GM12878 (cell line): ENCODE data around the gene MYL11. TPM values are rescaled to one million over a fixed set of nuclear protein-coding genes. Genes with fewer than 3 reads are reported as not detected.
A peak's percentile ranks its signal among the peaks of the same experiment; 100 is the strongest.

ENCODE experiments used
- CEBPZ ChIP-seq: fragments of 150-350 bp; IDR thresholded peaks from 2 replicates; pipeline ENCODE4 v1.6.1; 2016; ENCODE audit warnings: low read depth, low read length
- CHD2 ChIP-seq: IDR thresholded peaks from 2 replicates; pipeline ENCODE4 v1.6.1; 2011; ENCODE audit warnings: low read depth, low read length, improper control_type of control experiment, borderline replicate concordance
- CREM ChIP-seq: IDR thresholded peaks from 2 replicates; pipeline ENCODE4 v1.6.1; 2014; ENCODE audit warnings: antibody characterized with exemption, low read depth
- EGR1 ChIP-seq, 2 experiments: IDR thresholded peaks; 1 replicate in 1 of 2; 2 replicates in 1 of 2; pipeline ENCODE4 v1.6.1; 2011 to 2012; ENCODE audit warnings: low read depth in 2 of 2, low read length in 2 of 2, borderline replicate concordance in 1 of 2, mild to moderate bottlenecking in 1 of 2, moderate library complexity in 1 of 2
- ETV6 ChIP-seq, 2 experiments: fragments of 450-650 bp in 1 of 2; IDR thresholded peaks in 1 of 2; conservative IDR thresholded peaks in 1 of 2; 2 replicates each; pipeline ENCODE4 v1.6.1; 2014; ENCODE audit warnings: antibody characterized with exemption in 1 of 2, borderline replicate concordance in 1 of 2, low read depth in 1 of 2, mild to moderate bottlenecking in 1 of 2, moderate library complexity in 1 of 2
- MXI1 ChIP-seq: fragments of 150-350 bp; IDR thresholded peaks from 2 replicates; pipeline ENCODE4 v1.6.1; 2011; ENCODE audit warnings: low read depth, mild to moderate bottlenecking, inconsistent platforms, low read length, improper control_type of control experiment
- NFXL1 ChIP-seq: fragments of 450-650 bp; IDR thresholded peaks from 2 replicates; pipeline ENCODE4 v1.6.1; 2017; ENCODE audit warnings: antibody characterized with exemption, mild to moderate bottlenecking, borderline replicate concordance
- RELB ChIP-seq: fragments of 450-650 bp; IDR thresholded peaks from 2 replicates; pipeline ENCODE4 v1.6.1; 2017; ENCODE audit warnings: low read depth, mild to moderate bottlenecking, moderate library complexity
- REST ChIP-seq: IDR thresholded peaks from 2 replicates; pipeline ENCODE4 v1.6.1; 2012; ENCODE audit warnings: mild to moderate bottlenecking, low read depth, low read length
- SMAD1 ChIP-seq: fragments of 450-650 bp; IDR thresholded peaks from 2 replicates; pipeline ENCODE4 v1.6.1; 2018; ENCODE audit warnings: mild to moderate bottlenecking, low read depth; ENCODE audit not compliant: partially characterized antibody
- YY1 ChIP-seq: IDR thresholded peaks from 2 replicates; pipeline ENCODE4 v1.6.1; 2011; ENCODE audit warnings: low read depth, mild to moderate bottlenecking, low read length
- ZBTB11 ChIP-seq: fragments of 450-650 bp; formaldehyde crosslinking; IDR thresholded peaks from 2 replicates; pipeline ENCODE4 v1.5.0; 2022; ENCODE audit warnings: mild to moderate bottlenecking, missing genetic modification characterization
- ZBTB4 ChIP-seq: fragments of 450-650 bp; formaldehyde crosslinking; IDR thresholded peaks from 2 replicates; pipeline ENCODE4 v1.4.0; 2022; ENCODE audit warnings: mild to moderate bottlenecking, moderate library complexity
- polyA plus RNA-seq, 11 experiments: library from polyadenylated mRNA; depleted of rRNA in 4 of 11; unstranded in 6 of 11; stranded (reverse) in 5 of 11; fragments of >200 nt; fragmentation: Nextera tagmentation in 4 of 11; fragmentation: Illumina TruSeq in 1 of 11; extraction: Ambion mirVana in 4 of 11; extraction: Trizol in 1 of 11; gene quantifications; 1 replicate in 1 of 11; 2 replicates in 10 of 11; pipeline versions ENCODE4 v1.2.1 to v1.2.3, GENCODE V29; 2011 to 2016; ENCODE audit warnings: inconsistent platforms in 2 of 11, missing spikeins in 2 of 11, low read depth in 1 of 11
- total RNA-seq, 4 experiments: library from RNA; depleted of rRNA in 3 of 4; stranded (reverse); fragments of >200 nt in 3 of 4; fragmentation: Illumina TruSeq in 1 of 4; extraction: Trizol in 1 of 4; gene quantifications; 2 replicates each; pipeline versions ENCODE4 v1.2.1 to v1.2.3, GENCODE V29; 2013 to 2021

Gene MYL11
- total and polyA plus RNA-seq, 10 of the 15 experiments (the other 5 are each of a cell fraction or from before 2014, with no cell fraction given), result 0.19 to 1.2 (median 0.61) TPM; not detected in 5

GRCh38 chr16:30377812-30378235, 3.2 kb downstream of the MYL11 start (continued):
- TF ChIP-seq REST (no peak), SMAD1 (no peak), MXI1 (no peak), NFXL1 (no peak), ETV6 (conservative IDR thresholded peaks at IDR 0.05 in 1 of 2, IDR thresholded peaks at IDR 0.05 in 1 of 2; ENCODE audit: borderline replicate concordance in 1 of 2, low read depth in 1 of 2) (no peak), ZBTB4 (no peak), RELB (no peak; the same call in 1 of the 2 replicates), CREM (peak; percentile 93), YY1 (no peak), CHD2 (no peak), ZBTB11 (CRISPR knock-in tag) (no peak), EGR1 (IDR thresholded peaks at IDR 0.05; ENCODE audit: borderline replicate concordance in 1 of 2, low read depth in 2 of 2, low read length in 2 of 2) (peak in 1 of 2 experiments; percentile 91; a peak in 1 of 3 replicates), CEBPZ (no peak)
